H1 (cell line): ENCODE results near the gene DPEP1. TPM values are rescaled to one million over a fixed set of nuclear protein-coding genes. Genes with fewer than 3 reads are reported as not detected.
"Not testable (repeated sequence)": the region's sequence is repeated elsewhere in the genome, so short reads cannot be mapped to it uniquely, and the experiment has no call there.

Experiments
- CTCF ChIA-PET: fragments of 300-600 bp; sonication (Branson Sonifier 250); formaldehyde crosslinking; loops from one replicate; lab custom pipeline; 2021; ENCODE audit not compliant: partially characterized antibody; lab: Charles Lee
- POLR2A ChIA-PET: fragments of 300-600 bp; sonication (Branson Sonifier 250); formaldehyde crosslinking; loops from one replicate; lab custom pipeline; 2021; ENCODE audit warnings: inconsistent platforms; ENCODE audit not compliant: partially characterized antibody; lab: Charles Lee
- DNase-seq, 2 experiments: peaks; one replicate each; pipeline versions ENCODE4 v3.0.0 to v3.0.0-alpha.2; 2010 to 2022; ENCODE audit warnings: low spot score in 2 of 2, low read depth in 1 of 2, mixed read lengths in 1 of 2
- FAIRE-seq: peaks from 2 replicates; lab custom pipeline; 2011; peaks lifted over from hg19 to GRCh38; lab: Jason Lieb, UNC
- H2AFZ ChIP-seq: 2 replicates; pipeline ENCODE4 v1.8.1; 2012; ENCODE audit warnings: low read length, inconsistent platforms
- H2AK5ac ChIP-seq: 2 replicates; pipeline ENCODE4 v1.6.1; 2013; ENCODE audit warnings: low read depth, low read length
- H2BK120ac ChIP-seq: replicated peaks from 2 replicates; pipeline ENCODE3; 2013; ENCODE audit warnings: low read depth, low read length, inconsistent platforms
- H2BK12ac ChIP-seq: 2 replicates; pipeline ENCODE4 v1.6.1; 2013; ENCODE audit warnings: low read depth, low read length
- H2BK15ac ChIP-seq: 2 replicates; pipeline ENCODE4 v1.6.1; 2013; ENCODE audit warnings: low read length
- H2BK20ac ChIP-seq: 2 replicates; pipeline ENCODE4 v1.6.1; 2013; ENCODE audit warnings: low read length
- H2BK5ac ChIP-seq: 2 replicates; pipeline ENCODE4 v1.6.1; 2013; ENCODE audit warnings: low read depth, low read length
- H3K14ac ChIP-seq: 2 replicates; pipeline ENCODE4 v1.6.1; 2013; ENCODE audit warnings: inconsistent platforms; ENCODE audit not compliant: insufficient read length
- H3K18ac ChIP-seq: 2 replicates; pipeline ENCODE4 v1.6.1; 2013; ENCODE audit warnings: low read length; ENCODE audit errors: extremely low read depth
- H3K23ac ChIP-seq: 2 replicates; pipeline ENCODE4 v1.6.1; 2013; ENCODE audit warnings: inconsistent platforms; ENCODE audit not compliant: insufficient read length
- H3K23me2 ChIP-seq: 2 replicates; pipeline ENCODE4 v1.6.1; 2013; ENCODE audit warnings: low read depth, low read length
- H3K27ac ChIP-seq: 2 replicates; pipeline ENCODE4 v1.6.1; 2011; ENCODE audit warnings: low read depth, low read length, inconsistent platforms
- H3K27me3 ChIP-seq, 4 experiments: replicated peaks in 1 of 4; 1 replicate in 1 of 4; 2 replicates in 3 of 4; pipeline versions ENCODE4 v1.6.1 to v1.8.1; 2011 to 2013; ENCODE audit warnings: low read length in 3 of 4, mild to moderate bottlenecking in 3 of 4, inconsistent platforms in 2 of 4, mixed read lengths in 2 of 4, moderate library complexity in 1 of 4; ENCODE audit not compliant: control insufficient read depth in 3 of 4, insufficient read depth in 3 of 4; ENCODE audit errors: extremely low read depth in 1 of 4
- H3K36me3 ChIP-seq, 4 experiments: 2 replicates each; pipeline versions ENCODE4 v1.6.1 to v1.8.1; 2011 to 2013; ENCODE audit warnings: mild to moderate bottlenecking in 4 of 4, low read length in 3 of 4, moderate library complexity in 2 of 4, control low read depth in 1 of 4, inconsistent platforms in 1 of 4; ENCODE audit not compliant: insufficient read depth in 4 of 4, control insufficient read depth in 2 of 4
- H3K4ac ChIP-seq: replicated peaks from 2 replicates; pipeline ENCODE3; 2013; ENCODE audit warnings: low read length, low read depth, mixed read lengths, inconsistent platforms; ENCODE audit not compliant: insufficient read length
- H3K4me1 ChIP-seq, 4 experiments: replicated peaks in 1 of 4; 1 replicate in 1 of 4; 2 replicates in 3 of 4; pipeline versions ENCODE4 v1.6.1 to v1.8.1; 2011 to 2013; ENCODE audit warnings: low read length in 3 of 4, inconsistent platforms in 2 of 4, mixed read lengths in 1 of 4; ENCODE audit not compliant: insufficient read depth in 4 of 4, control insufficient read depth in 3 of 4
- H3K4me2 ChIP-seq, 2 experiments: 2 replicates each; pipeline versions ENCODE4 v1.6.1 to v1.8.1; 2011 to 2013; ENCODE audit warnings: low read depth in 2 of 2, low read length in 2 of 2, control low read depth in 1 of 2, inconsistent platforms in 1 of 2, mild to moderate bottlenecking in 1 of 2; ENCODE audit not compliant: insufficient read depth in 1 of 2
- H3K4me3 ChIP-seq, 4 experiments: fragments of 200-600, 300-600 bp in 1 of 4; sonication (generic), shearing (Covaris generic), sonication (Bioruptor Twin) in 1 of 4; 2 replicates each; pipeline versions ENCODE4 v1.5.1 to v1.8.1; 2011 to 2016; ENCODE audit warnings: low read length in 4 of 4, low read depth in 3 of 4, control low read depth in 2 of 4, inconsistent platforms in 2 of 4, mild to moderate bottlenecking in 2 of 4, mixed read lengths in 1 of 4, moderate library complexity in 1 of 4; ENCODE audit not compliant: insufficient read depth in 2 of 4; ENCODE audit errors: extremely low read depth in 1 of 4
- H3K56ac ChIP-seq: replicated peaks from 2 replicates; pipeline ENCODE3; 2013; ENCODE audit warnings: low read depth, mild to moderate bottlenecking, mixed read lengths, low read length, inconsistent platforms; ENCODE audit not compliant: insufficient read length
- H3K79me1 ChIP-seq: 2 replicates; pipeline ENCODE4 v1.6.1; 2013; ENCODE audit warnings: low read depth, low read length, control low read depth
- H3K79me2 ChIP-seq, 2 experiments: 2 replicates each; pipeline versions ENCODE4 v1.6.1 to v1.8.1; 2012 to 2013; ENCODE audit warnings: low read length in 2 of 2, mild to moderate bottlenecking in 2 of 2, inconsistent platforms in 1 of 2; ENCODE audit not compliant: insufficient read depth in 2 of 2, control insufficient read depth in 1 of 2
- H3K9ac ChIP-seq, 4 experiments: replicated peaks in 1 of 4; 1 replicate in 1 of 4; 2 replicates in 3 of 4; pipeline versions ENCODE4 v1.6.1 to v1.8.1; 2011 to 2013; ENCODE audit warnings: low read depth in 3 of 4, low read length in 3 of 4, control low read depth in 2 of 4, mild to moderate bottlenecking in 2 of 4, moderate library complexity in 2 of 4, inconsistent platforms in 1 of 4; ENCODE audit errors: extremely low read depth in 1 of 4
- H3K9me3 ChIP-seq, 2 experiments: 2 replicates each; pipeline versions ENCODE4 v1.6.1 to v1.8.1; 2012 to 2013; ENCODE audit warnings: mild to moderate bottlenecking in 2 of 2, moderate library complexity in 2 of 2, control low read depth in 1 of 2, inconsistent platforms in 1 of 2, low read depth in 1 of 2, low read length in 1 of 2, mixed read lengths in 1 of 2; ENCODE audit not compliant: insufficient read depth in 2 of 2
- H4K20me1 ChIP-seq, 2 experiments: replicated peaks in 1 of 2; 2 replicates each; pipeline versions ENCODE3 to v1.8.1; 2011 to 2013; ENCODE audit warnings: inconsistent platforms in 2 of 2, low read length in 2 of 2, mild to moderate bottlenecking in 1 of 2; ENCODE audit not compliant: insufficient read depth in 2 of 2, control insufficient read depth in 1 of 2
- H4K5ac ChIP-seq: 2 replicates; pipeline ENCODE4 v1.6.1; 2013; ENCODE audit warnings: low read length, low read depth, mixed read lengths, inconsistent platforms; ENCODE audit not compliant: insufficient read length
- H4K8ac ChIP-seq: 2 replicates; pipeline ENCODE4 v1.8.0; 2013; ENCODE audit warnings: mild to moderate bottlenecking, moderate library complexity, low read length, inconsistent platforms; ENCODE audit not compliant: insufficient read depth; ENCODE audit errors: extremely low read depth
- H4K91ac ChIP-seq: replicated peaks from 2 replicates; pipeline ENCODE3; 2013; ENCODE audit warnings: low read length, mixed read lengths, inconsistent platforms; ENCODE audit not compliant: insufficient read length
- EZH2 ChIP-seq: fragments of 200-600 bp; sonication (generic); IDR thresholded peaks from 2 replicates; pipeline ENCODE4 v1.7.1; 2012; ENCODE audit warnings: low read depth, mild to moderate bottlenecking, moderate library complexity, low read length, inconsistent platforms; ENCODE audit not compliant: severe bottlenecking
- JUN ChIP-seq: IDR thresholded peaks from 2 replicates; pipeline ENCODE4 v1.6.1; 2011; ENCODE audit warnings: low read depth, mild to moderate bottlenecking, improper control_type of control experiment, low read length
- KDM4A ChIP-seq: IDR thresholded peaks from one replicate; pipeline ENCODE4 v1.7.1; 2012; ENCODE audit warnings: low read depth, mild to moderate bottlenecking, moderate library complexity, low read length, inconsistent platforms; ENCODE audit not compliant: severe bottlenecking
- RNF2 ChIP-seq: fragments of 200-900, 300-1000 bp; sonication (generic); IDR thresholded peaks from 2 replicates; pipeline ENCODE4 v1.7.1; 2016; ENCODE audit warnings: borderline replicate concordance, low read depth, mild to moderate bottlenecking, antibody characterized with exemption, low read length; ENCODE audit not compliant: poor library complexity, severe bottlenecking; ENCODE audit errors: missing control alignments
- TAF1 ChIP-seq: IDR thresholded peaks from 2 replicates; pipeline ENCODE4 v1.6.1; 2011; ENCODE audit warnings: mild to moderate bottlenecking, low read depth, low read length
- WGBS, 2 experiments: shearing (Covaris generic) in 1 of 2; methylation state at CpG; one replicate each; pipeline versions ENCODE4 v1.1.6 to v1.1.7; 2013 to 2015; ENCODE audit warnings: low lambda C conversion rate in 2 of 2, mixed read lengths in 2 of 2, inconsistent platforms in 1 of 2, low coverage in 1 of 2, missing lambda C conversion rate in 1 of 2; ENCODE audit not compliant: insufficient replicate concordance in 2 of 2, insufficient coverage in 1 of 2, insufficient read length in 1 of 2; ENCODE audit errors: extremely low coverage in 1 of 2, missing lambda C conversion rate in 1 of 2; 5-methylcytosine and 5-hydroxymethylcytosine counted together
- polyA plus RNA-seq, 7 experiments: library from polyadenylated mRNA; depleted of rRNA in 3 of 7; stranded (reverse) in 5 of 7; unstranded in 2 of 7; fragments of >200 nt in 5 of 7; fragments of 200-250 nt in 2 of 7; gene quantifications; 1 replicate in 5 of 7; 2 replicates in 1 of 7; 4 replicates in 1 of 7; pipeline versions ENCODE4 v1.2.1 to v1.2.3, GENCODE V29; 2011 to 2013; ENCODE audit warnings: missing spikeins in 2 of 7, mixed read lengths in 2 of 7
- total RNA-seq: library from RNA; stranded (reverse); fragmentation: NEBNext Ultra II Directional; extraction: Animal tissue kit (Norgen Biotek cat#: 25700); gene quantifications from 2 replicates; pipeline ENCODE4 v1.2.1, GENCODE V29; 2021
- TF ChIP-seq, protein P1 (sequence below), 3 experiments: IDR thresholded peaks; 1 replicate in 2 of 3; 2 replicates in 1 of 3; pipeline versions ENCODE4 v1.5.1 to v1.6.1; 2011; ENCODE audit warnings: low read length in 3 of 3, mild to moderate bottlenecking in 3 of 3, inconsistent platforms in 2 of 3, low read depth in 1 of 3, moderate library complexity in 1 of 3; ENCODE audit not compliant: insufficient read depth in 1 of 3; ENCODE audit errors: control extremely low read depth in 1 of 3
- TF ChIP-seq, protein P2 (sequence below): IDR thresholded peaks from 2 replicates; pipeline ENCODE4 v1.6.1; 2012; ENCODE audit warnings: low read length, inconsistent platforms

The DPEP1 gene
- total and polyA plus RNA-seq, 2 of the 8 experiments (the other 6 are each of a cell fraction or from before 2014, with no cell fraction given) = 2.8 to 3.1 TPM

DNA sequence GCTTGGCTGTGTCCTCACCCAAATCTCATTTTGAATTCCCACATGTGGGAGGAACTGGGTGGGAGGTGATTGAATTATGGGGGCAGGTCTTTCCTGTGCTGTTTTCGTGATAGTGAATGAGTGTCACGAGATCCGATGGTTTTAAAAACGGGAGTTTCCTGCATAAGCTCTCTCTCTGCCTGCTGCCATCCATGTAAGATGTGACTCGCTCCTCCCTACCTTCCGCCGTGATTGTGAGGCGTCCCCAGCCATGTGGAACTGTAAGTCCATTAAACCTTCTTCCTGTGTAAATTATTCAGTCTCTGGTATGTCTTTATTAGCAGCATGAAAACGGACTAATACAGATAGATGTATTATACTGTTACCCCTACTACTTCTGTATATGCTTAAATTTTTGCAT, 47.8 kb downstream of the DPEP1 start (continued):
- TF ChIP-seq, protein P1, sequence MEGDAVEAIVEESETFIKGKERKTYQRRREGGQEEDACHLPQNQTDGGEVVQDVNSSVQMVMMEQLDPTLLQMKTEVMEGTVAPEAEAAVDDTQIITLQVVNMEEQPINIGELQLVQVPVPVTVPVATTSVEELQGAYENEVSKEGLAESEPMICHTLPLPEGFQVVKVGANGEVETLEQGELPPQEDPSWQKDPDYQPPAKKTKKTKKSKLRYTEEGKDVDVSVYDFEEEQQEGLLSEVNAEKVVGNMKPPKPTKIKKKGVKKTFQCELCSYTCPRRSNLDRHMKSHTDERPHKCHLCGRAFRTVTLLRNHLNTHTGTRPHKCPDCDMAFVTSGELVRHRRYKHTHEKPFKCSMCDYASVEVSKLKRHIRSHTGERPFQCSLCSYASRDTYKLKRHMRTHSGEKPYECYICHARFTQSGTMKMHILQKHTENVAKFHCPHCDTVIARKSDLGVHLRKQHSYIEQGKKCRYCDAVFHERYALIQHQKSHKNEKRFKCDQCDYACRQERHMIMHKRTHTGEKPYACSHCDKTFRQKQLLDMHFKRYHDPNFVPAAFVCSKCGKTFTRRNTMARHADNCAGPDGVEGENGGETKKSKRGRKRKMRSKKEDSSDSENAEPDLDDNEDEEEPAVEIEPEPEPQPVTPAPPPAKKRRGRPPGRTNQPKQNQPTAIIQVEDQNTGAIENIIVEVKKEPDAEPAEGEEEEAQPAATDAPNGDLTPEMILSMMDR (IDR thresholded peaks at IDR 0.05; ENCODE audit: control extremely low read depth in 1 of 3, insufficient read depth in 1 of 3, low read depth in 1 of 3, low read length in 3 of 3) = no peak
- TF ChIP-seq TAF1 (no peak), EZH2 (no peak), JUN (no peak), KDM4A (no peak), RNF2 (no peak)
- TF ChIP-seq, protein P2, sequence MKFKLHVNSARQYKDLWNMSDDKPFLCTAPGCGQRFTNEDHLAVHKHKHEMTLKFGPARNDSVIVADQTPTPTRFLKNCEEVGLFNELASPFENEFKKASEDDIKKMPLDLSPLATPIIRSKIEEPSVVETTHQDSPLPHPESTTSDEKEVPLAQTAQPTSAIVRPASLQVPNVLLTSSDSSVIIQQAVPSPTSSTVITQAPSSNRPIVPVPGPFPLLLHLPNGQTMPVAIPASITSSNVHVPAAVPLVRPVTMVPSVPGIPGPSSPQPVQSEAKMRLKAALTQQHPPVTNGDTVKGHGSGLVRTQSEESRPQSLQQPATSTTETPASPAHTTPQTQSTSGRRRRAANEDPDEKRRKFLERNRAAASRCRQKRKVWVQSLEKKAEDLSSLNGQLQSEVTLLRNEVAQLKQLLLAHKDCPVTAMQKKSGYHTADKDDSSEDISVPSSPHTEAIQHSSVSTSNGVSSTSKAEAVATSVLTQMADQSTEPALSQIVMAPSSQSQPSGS = no peak
- TF ChIP-seq, all 59 proteins: peak for 0

DNA sequence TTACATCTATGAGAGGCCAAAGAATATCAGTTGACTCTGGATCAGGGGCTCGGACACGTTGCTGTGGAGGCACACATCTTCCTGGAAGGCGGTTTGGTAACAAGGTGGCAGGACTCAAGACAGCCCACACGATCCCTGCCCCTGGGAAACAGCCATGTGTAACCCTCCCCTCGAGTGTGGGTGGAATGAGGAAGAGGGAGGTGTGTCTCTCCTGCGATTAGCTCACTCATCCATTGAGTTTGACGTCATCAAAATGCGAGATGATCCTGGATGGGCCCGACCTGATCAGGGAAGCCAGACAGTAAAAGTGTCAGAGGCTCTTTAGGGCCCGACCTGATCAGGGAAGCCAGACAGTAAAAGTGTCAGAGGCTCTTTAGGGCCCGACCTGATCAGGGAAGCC, 50.8 kb downstream of the DPEP1 start:
- H2AFZ ChIP-seq, H3K27ac ChIP-seq, H2BK15ac ChIP-seq, H3K4me2 ChIP-seq, H2BK20ac ChIP-seq, H3K4me1 ChIP-seq, H3K4ac ChIP-seq, H3K56ac ChIP-seq, H4K20me1 ChIP-seq, DNase-seq, H3K79me1 ChIP-seq, H3K79me2 ChIP-seq, H3K4me3 ChIP-seq, H3K23ac ChIP-seq, H3K14ac ChIP-seq, H4K8ac ChIP-seq, H3K9ac ChIP-seq, H3K18ac ChIP-seq, H2AK5ac ChIP-seq, H3K23me2 ChIP-seq, H4K91ac ChIP-seq, H2BK120ac ChIP-seq, H3K27me3 ChIP-seq, H4K5ac ChIP-seq, H2BK5ac ChIP-seq, H2BK12ac ChIP-seq, FAIRE-seq: not testable (repeated sequence)
- Histone ChIP-seq H3K9me3 (peaks cover 5 to 10% of the 10 kb centered on the region in 2 experiments; a peak in 3 of 4 replicates), H3K36me3 (peaks cover 0 to 22% (median 12%) of the 10 kb centered on the region in 4 experiments; a peak in 6 of 8 replicates)
- WGBS, 2 experiments = 94% methylated on average over 10 of the region's 11 CpGs; no CpG with 5 or more reads in 1 of the 2 experiments
- POLR2A ChIA-PET = interaction anchor here (1.3 kb wide), 1 partner anchor 19 kb away, joined by 4 read pairs; no protein-coding TSS in a partner anchor
- CTCF ChIA-PET = interaction anchor here (0.7 to 1.0 kb wide), 5 partner anchors 11 to 64 kb away, joined by 3 to 4 read pairs (median 3); no protein-coding TSS in a partner anchor
